ENCODE measurements around the gene ECSIT. TPM values are rescaled to one million over a fixed set of nuclear protein-coding genes. Genes with fewer than 3 reads are reported as not detected.

ECSIT gene
- total and polyA plus RNA-seq, 2 experiments from 2014 or later: 17.1 to 28.0 TPM

GRCh38 chr19:11494634-11495285 lies 34.2 kb downstream of the ECSIT start:
- DNase-seq: no peak
- H4K20me1 ChIP-seq (ENCODE audit: insufficient read depth): no peaks in the 10 kb centered on the region
- no peaks in the 10 kb centered on the region for H3K9me3 ChIP-seq (ENCODE audit: low read depth)
- no peak overlapping the region for H2AFZ ChIP-seq
- TF ChIP-seq EZH2 (IDR thresholded peaks at IDR 0.05; ENCODE audit: insufficient read depth, poor library complexity, severe bottlenecking): no peak
- no peak for TF ChIP-seq EZH2phosphoT487 (IDR thresholded peaks at IDR 0.05; ENCODE audit: insufficient read depth, low read depth)
- 89 to 94% methylated on average over 27 of the region's 27 CpGs for WGBS, 2 experiments (ENCODE audit: low coverage in 1 of 2, low lambda C conversion rate in 2 of 2, missing lambda C conversion rate in 2 of 2)
- in situ Hi-C loops (cut with MboI): loop anchor here (10.0 kb wide), 1 partner anchor 90 kb away; no protein-coding TSS in a partner anchor
- H3K9me2 ChIP-seq (ENCODE audit: insufficient read depth): no peaks in the 10 kb centered on the region
- H3K27me3 ChIP-seq (replicated peaks; ENCODE audit: insufficient read depth): no peaks in the 10 kb centered on the region
- no peak overlapping the region for H3K27ac ChIP-seq
- H3K79me2 ChIP-seq (ENCODE audit: insufficient read depth): no peaks in the 10 kb centered on the region
- H3K4me2 ChIP-seq (ENCODE audit: unreplicated experiment): no peak overlapping the region
- no peaks in the 10 kb centered on the region for H3K4me1 ChIP-seq (ENCODE audit: insufficient read depth)
- no peak overlapping the region for H3K9ac ChIP-seq
- no peak overlapping the region for H3K4me3 ChIP-seq
- no peaks in the 10 kb centered on the region for H3F3A ChIP-seq (ENCODE audit: insufficient read depth)
- H3K36me3 ChIP-seq (ENCODE audit: low read depth): no peaks in the 10 kb centered on the region

GRCh38 chr19:11489378-11489777 lies 39.6 kb downstream of the ECSIT start:
- Histone ChIP-seq H3K4me3 (no peak overlapping the region), H3K79me2 (ENCODE audit: insufficient read depth) (no peaks in the 10 kb centered on the region), H3K4me1 (ENCODE audit: insufficient read depth) (no peaks in the 10 kb centered on the region), H3K4me2 (ENCODE audit: unreplicated experiment) (no peak overlapping the region), H3K9me2 (ENCODE audit: insufficient read depth) (no peaks in the 10 kb centered on the region), H4K20me1 (ENCODE audit: insufficient read depth) (no peaks in the 10 kb centered on the region), H2AFZ (no peak overlapping the region), H3K9ac (no peak overlapping the region), H3K27ac (no peak overlapping the region), H3K36me3 (ENCODE audit: low read depth) (no peaks in the 10 kb centered on the region), H3K9me3 (ENCODE audit: low read depth) (no peaks in the 10 kb centered on the region), H3K27me3 (replicated peaks; ENCODE audit: insufficient read depth) (no peaks in the 10 kb centered on the region), H3F3A (ENCODE audit: insufficient read depth) (no peaks in the 10 kb centered on the region)
- TF ChIP-seq EZH2 (IDR thresholded peaks at IDR 0.05; ENCODE audit: insufficient read depth, poor library complexity, severe bottlenecking) (no peak), EZH2phosphoT487 (IDR thresholded peaks at IDR 0.05; ENCODE audit: insufficient read depth, low read depth) (no peak)
- WGBS, 2 experiments (ENCODE audit: low coverage in 1 of 2, low lambda C conversion rate in 2 of 2, missing lambda C conversion rate in 2 of 2): 94 to 98% methylated on average over 7 of the region's 7 CpGs
- in situ Hi-C loops (cut with MboI): no loop called here
- no peak for DNase-seq

GRCh38 chr19:11486661-11487503 lies 42.1 kb downstream of the ECSIT start:
- Histone ChIP-seq H4K20me1 (ENCODE audit: insufficient read depth) (no peaks in the 10 kb centered on the region), H3K4me3 (no peak overlapping the region), H3K27me3 (replicated peaks; ENCODE audit: insufficient read depth) (peaks cover 5% of the 10 kb centered on the region), H3K9me2 (ENCODE audit: insufficient read depth) (no peaks in the 10 kb centered on the region), H3K4me2 (ENCODE audit: unreplicated experiment) (no peak overlapping the region), H3K9me3 (ENCODE audit: low read depth) (no peaks in the 10 kb centered on the region), H3F3A (ENCODE audit: insufficient read depth) (no peaks in the 10 kb centered on the region), H3K79me2 (ENCODE audit: insufficient read depth) (no peaks in the 10 kb centered on the region), H2AFZ (no peak overlapping the region), H3K9ac (no peak overlapping the region), H3K4me1 (ENCODE audit: insufficient read depth) (no peaks in the 10 kb centered on the region), H3K27ac (no peak overlapping the region), H3K36me3 (ENCODE audit: low read depth) (no peaks in the 10 kb centered on the region)
- WGBS, 2 experiments (ENCODE audit: low coverage in 1 of 2, low lambda C conversion rate in 2 of 2, missing lambda C conversion rate in 2 of 2): 90 to 91% methylated on average over 44 of the region's 45 CpGs
- TF ChIP-seq EZH2 (IDR thresholded peaks at IDR 0.05; ENCODE audit: insufficient read depth, poor library complexity, severe bottlenecking) (no peak), EZH2phosphoT487 (IDR thresholded peaks at IDR 0.05; ENCODE audit: insufficient read depth, low read depth) (no peak)
- in situ Hi-C loops (cut with MboI): no loop called here
- DNase-seq: no peak

GRCh38 chr19:11485245-11485837 lies 43.6 kb downstream of the ECSIT start:
- H3K4me2 ChIP-seq (ENCODE audit: unreplicated experiment): no peak overlapping the region
- no peaks in the 10 kb centered on the region for H3K4me1 ChIP-seq (ENCODE audit: insufficient read depth)
- no peaks in the 10 kb centered on the region for H4K20me1 ChIP-seq (ENCODE audit: insufficient read depth)
- no peak overlapping the region for H3K9ac ChIP-seq
- H3K9me2 ChIP-seq (ENCODE audit: insufficient read depth): no peaks in the 10 kb centered on the region
- TF ChIP-seq EZH2 (IDR thresholded peaks at IDR 0.05; ENCODE audit: insufficient read depth, poor library complexity, severe bottlenecking) (no peak), EZH2phosphoT487 (IDR thresholded peaks at IDR 0.05; ENCODE audit: insufficient read depth, low read depth) (no peak)
- no peak overlapping the region for H2AFZ ChIP-seq
- H3F3A ChIP-seq (ENCODE audit: insufficient read depth): no peaks in the 10 kb centered on the region
- no peaks in the 10 kb centered on the region for H3K36me3 ChIP-seq (ENCODE audit: low read depth)
- 90 to 91% methylated on average over 13 of the region's 13 CpGs for WGBS, 2 experiments (ENCODE audit: low coverage in 1 of 2, low lambda C conversion rate in 2 of 2, missing lambda C conversion rate in 2 of 2)
- H3K4me3 ChIP-seq: no peak overlapping the region
- in situ Hi-C loops (cut with MboI): no loop called here
- no peaks in the 10 kb centered on the region for H3K9me3 ChIP-seq (ENCODE audit: low read depth)
- H3K27ac ChIP-seq: no peak overlapping the region
- H3K79me2 ChIP-seq (ENCODE audit: insufficient read depth): no peaks in the 10 kb centered on the region
- peaks cover 18% of the 10 kb centered on the region for H3K27me3 ChIP-seq (replicated peaks; ENCODE audit: insufficient read depth)
- DNase-seq: no peak
